ENCODE data around the gene SMPD3. TPM values are rescaled to one million over a fixed set of nuclear protein-coding genes. Genes with fewer than 3 reads are reported as not detected.

The SMPD3 gene
- polyA plus RNA-seq, 2 of the 4 experiments (the other 2 are of a cell fraction), result 0.04 to 0.13 TPM

GRCh38 chr16:68366062-68366461 lies 82.2 kb downstream of the SMPD3 start:
- TF ChIP-seq JUN (IDR thresholded peaks at IDR 0.05) (no peak), NFE2L2 (conservative IDR thresholded peaks at IDR 0.05; ENCODE audit: low read length) (no peak), POLR2AphosphoS2 (conservative IDR thresholded peaks at IDR 0.05; ENCODE audit: low read length) (no peak), POLR2A (IDR thresholded peaks at IDR 0.05; ENCODE audit: low read length) (no peak), EP300 (IDR thresholded peaks at IDR 0.05) (no peak), MYC (IDR thresholded peaks at IDR 0.05; ENCODE audit: borderline replicate concordance, low read length) (no peak), SMC3 (IDR thresholded peaks at IDR 0.05) (no peak), CTCF (IDR thresholded peaks at IDR 0.05) (no peak)
- Histone ChIP-seq H3K4me1 (no peaks in the 10 kb centered on the region), H3K4me2 (no peak overlapping the region), H3K9me3 (no peaks in the 10 kb centered on the region), H3K4me3 (no peak overlapping the region), H3K27ac (no peak overlapping the region)
- DNase-seq (ENCODE audit: low read depth in 1 of 2, low spot score in 1 of 2) (no peak), ATAC-seq (0 out of 6 replicates have a peak, but pooled peaks of 1 of the 2 experiments have one; percentile 2), FAIRE-seq (no peak)
- 44% methylated on average over 8 of the region's 8 CpGs for WGBS (ENCODE audit: missing lambda C conversion rate)
- ChIA-PET POLR2A (no interaction called here), CTCF (interaction anchor here (1.1 to 4.2 kb wide), 4 partner anchors 12 to 155 kb away, joined by 3 to 21 read pairs (median 4); no protein-coding TSS in a partner anchor)

- Histone ChIP-seq H3K9me3 (no peaks in the 10 kb centered on the region), H3K27ac (no peak overlapping the region), H3K4me3 (no peak overlapping the region), H3K4me1 (no peaks in the 10 kb centered on the region), H3K4me2 (no peak overlapping the region)
- WGBS (ENCODE audit: missing lambda C conversion rate), result 57% methylated on average over 18 of the region's 18 CpGs
- POLR2A ChIA-PET, result no interaction called here
- CTCF ChIA-PET, result interaction anchor here (1.4 to 4.2 kb wide), 3 partner anchors 13 to 156 kb away, joined by 6 to 21 read pairs (median 8); no protein-coding TSS in a partner anchor
- no peak for DNase-seq (ENCODE audit: low read depth in 1 of 2, low spot score in 1 of 2)
- no peak for FAIRE-seq
- no peak for TF ChIP-seq POLR2AphosphoS2 (conservative IDR thresholded peaks at IDR 0.05; ENCODE audit: low read length)
- no peak for TF ChIP-seq RCOR1 (IDR thresholded peaks at IDR 0.05; ENCODE audit: low read depth, low read length)
- no peak for TF ChIP-seq FOSL2 (IDR thresholded peaks at IDR 0.05)
- 0 out of 2 replicates have a peak, but pooled peaks have one; percentile 26 for TF ChIP-seq FOSL2 (CRISPR knock-in tag; IDR thresholded peaks at IDR 0.05)
- TF ChIP-seq RAD21 (conservative IDR thresholded peaks at IDR 0.05 in 1 of 2, IDR thresholded peaks at IDR 0.05 in 1 of 2), result no peak
- peak in 1 of 2 experiments; percentile 6; a peak in 2 of 6 replicates for ATAC-seq
Measured at GRCh38 chr16:68365167-68365817, 83.0 kb downstream of the SMPD3 start.

GRCh38 chr16:68364561-68364998 lies 83.7 kb downstream of the SMPD3 start:
- H3K27ac ChIP-seq, result no peak overlapping the region
- no peaks in the 10 kb centered on the region for H3K9me3 ChIP-seq
- ATAC-seq (no peak), DNase-seq (ENCODE audit: low read depth in 1 of 2, low spot score in 1 of 2) (no peak), FAIRE-seq (no peak)
- no peak overlapping the region for H3K4me3 ChIP-seq
- H3K4me2 ChIP-seq, result no peak overlapping the region
- WGBS (ENCODE audit: missing lambda C conversion rate), result 71% methylated on average over 14 of the region's 14 CpGs
- ChIA-PET CTCF (interaction anchor here (1.0 to 1.7 kb wide), 3 partner anchors 8 to 156 kb away, joined by 4 to 8 read pairs (median 4); partner anchors contain the start of genes PRMT7 and SLC7A6OS), POLR2A (no interaction called here)
- no peaks in the 10 kb centered on the region for H3K4me1 ChIP-seq
- no peak for TF ChIP-seq ZNF302 (CRISPR knock-in tag; IDR thresholded peaks at IDR 0.05)
- TF ChIP-seq POLR2AphosphoS2 (conservative IDR thresholded peaks at IDR 0.05; ENCODE audit: low read length), result no peak
- no peak for TF ChIP-seq POLR2A (IDR thresholded peaks at IDR 0.05; ENCODE audit: low read length)
- TF ChIP-seq RAD21 (conservative IDR thresholded peaks at IDR 0.05 in 1 of 2, IDR thresholded peaks at IDR 0.05 in 1 of 2), result no peak
- no peak for TF ChIP-seq PHF8 (IDR thresholded peaks at IDR 0.05; ENCODE audit: borderline replicate concordance, low read depth)
- no peak for TF ChIP-seq FOXS1 (CRISPR knock-in tag; IDR thresholded peaks at IDR 0.05)
- TF ChIP-seq ELK1 (IDR thresholded peaks at IDR 0.05; ENCODE audit: low read depth, low read length), result no peak
- TF ChIP-seq PBX3 (IDR thresholded peaks at IDR 0.05), result no peak
- TF ChIP-seq MYC (IDR thresholded peaks at IDR 0.05; ENCODE audit: borderline replicate concordance, low read length), result no peak
- no peak for TF ChIP-seq HOXA7 (CRISPR knock-in tag; IDR thresholded peaks at IDR 0.05)
- no peak for TF ChIP-seq BHLHE40 (IDR thresholded peaks at IDR 0.05; ENCODE audit: low read depth, low read length)
- TF ChIP-seq REST (IDR thresholded peaks at IDR 0.05), result no peak
- TF ChIP-seq CBX2 (IDR thresholded peaks at IDR 0.05; ENCODE audit: borderline replicate concordance, low read depth), result no peak
- no peak for TF ChIP-seq SMC3 (IDR thresholded peaks at IDR 0.05)
- no peak for TF ChIP-seq TP53 (CRISPR knock-in tag; IDR thresholded peaks at IDR 0.05)
- no peak for TF ChIP-seq MAZ (IDR thresholded peaks at IDR 0.05; ENCODE audit: borderline replicate concordance, low read depth, low read length)
- TF ChIP-seq ZFP36 (IDR thresholded peaks at IDR 0.05; ENCODE audit: borderline replicate concordance, partially characterized antibody), result no peak
- no peak for TF ChIP-seq SREBF2 (IDR thresholded peaks at IDR 0.05)
- no peak for TF ChIP-seq GATA3 (IDR thresholded peaks at IDR 0.05; ENCODE audit: borderline replicate concordance)
